ENCODE data around the gene SLC9A9. TPM values are rescaled to one million over a fixed set of nuclear protein-coding genes. Genes with fewer than 3 reads are reported as not detected.

Gene SLC9A9
- total RNA-seq, 2 experiments from 2014 or later: 12.2 TPM

- TF ChIP-seq, protein P1, sequence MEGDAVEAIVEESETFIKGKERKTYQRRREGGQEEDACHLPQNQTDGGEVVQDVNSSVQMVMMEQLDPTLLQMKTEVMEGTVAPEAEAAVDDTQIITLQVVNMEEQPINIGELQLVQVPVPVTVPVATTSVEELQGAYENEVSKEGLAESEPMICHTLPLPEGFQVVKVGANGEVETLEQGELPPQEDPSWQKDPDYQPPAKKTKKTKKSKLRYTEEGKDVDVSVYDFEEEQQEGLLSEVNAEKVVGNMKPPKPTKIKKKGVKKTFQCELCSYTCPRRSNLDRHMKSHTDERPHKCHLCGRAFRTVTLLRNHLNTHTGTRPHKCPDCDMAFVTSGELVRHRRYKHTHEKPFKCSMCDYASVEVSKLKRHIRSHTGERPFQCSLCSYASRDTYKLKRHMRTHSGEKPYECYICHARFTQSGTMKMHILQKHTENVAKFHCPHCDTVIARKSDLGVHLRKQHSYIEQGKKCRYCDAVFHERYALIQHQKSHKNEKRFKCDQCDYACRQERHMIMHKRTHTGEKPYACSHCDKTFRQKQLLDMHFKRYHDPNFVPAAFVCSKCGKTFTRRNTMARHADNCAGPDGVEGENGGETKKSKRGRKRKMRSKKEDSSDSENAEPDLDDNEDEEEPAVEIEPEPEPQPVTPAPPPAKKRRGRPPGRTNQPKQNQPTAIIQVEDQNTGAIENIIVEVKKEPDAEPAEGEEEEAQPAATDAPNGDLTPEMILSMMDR (IDR thresholded peaks at IDR 0.05): no peak
- H3K4me3 Mint-ChIP-seq: no peak overlapping the region
- H3K36me3 ChIP-seq (ENCODE audit: insufficient read depth, low read length): no peaks in the 10 kb centered on the region
- DNase-seq (no peak), ATAC-seq (ENCODE audit: poor library complexity) (no peak)
- no peaks in the 10 kb centered on the region for H3K4me1 Mint-ChIP-seq (ENCODE audit: low read depth)
- no peaks in the 10 kb centered on the region for H3K36me3 Mint-ChIP-seq (ENCODE audit: low read depth)
- no peaks in the 10 kb centered on the region for H3K27me3 Mint-ChIP-seq
- no peaks in the 10 kb centered on the region for H3K4me1 ChIP-seq (ENCODE audit: insufficient read depth, low read length)
- H3K27ac ChIP-seq (ENCODE audit: low read depth in 1 of 2, low read length in 2 of 2): no peak overlapping the region
- ChIA-PET CTCF (no interaction called here), POLR2A (no interaction called here)
- no peak overlapping the region for H3K4me3 ChIP-seq (ENCODE audit: low read length)
- H3K9me3 ChIP-seq (ENCODE audit: control insufficient read depth in 1 of 2, insufficient read depth in 1 of 2, low read length in 2 of 2): no peaks in the 10 kb centered on the region
- H3K27me3 ChIP-seq (ENCODE audit: control insufficient read depth in 1 of 2, insufficient read depth in 2 of 2, low read length in 2 of 2): no peaks in the 10 kb centered on the region
- intact Hi-C loops (cut with DNase I, micrococcal nuclease): no loop called here
- H3K9me3 Mint-ChIP-seq: peaks cover 3% of the 10 kb centered on the region
- H3K27ac Mint-ChIP-seq: no peak overlapping the region
Observed at GRCh38 chr3:143249014-143249413, 599.3 kb downstream of the SLC9A9 start.

- Histone ChIP-seq H3K4me3 (ENCODE audit: low read length) (no peak overlapping the region), H3K36me3 (ENCODE audit: insufficient read depth, low read length) (no peaks in the 10 kb centered on the region), H3K9me3 (ENCODE audit: control insufficient read depth in 1 of 2, insufficient read depth in 1 of 2, low read length in 2 of 2) (no peaks in the 10 kb centered on the region), H3K27ac (ENCODE audit: low read depth in 1 of 2, low read length in 2 of 2) (no peak overlapping the region), H3K4me1 (ENCODE audit: insufficient read depth, low read length) (no peaks in the 10 kb centered on the region), H3K27me3 (ENCODE audit: control insufficient read depth in 1 of 2, insufficient read depth in 2 of 2, low read length in 2 of 2) (no peaks in the 10 kb centered on the region)
- ChIA-PET CTCF (no interaction called here), POLR2A (no interaction called here)
- Mint-ChIP-seq H3K27ac (no peak overlapping the region), H3K9me3 (peaks cover 3% of the 10 kb centered on the region), H3K36me3 (ENCODE audit: low read depth) (no peaks in the 10 kb centered on the region), H3K4me1 (ENCODE audit: low read depth) (no peaks in the 10 kb centered on the region), H3K27me3 (no peaks in the 10 kb centered on the region), H3K4me3 (no peak overlapping the region)
- intact Hi-C loops (cut with DNase I, micrococcal nuclease): no loop called here
- no peak for ATAC-seq (ENCODE audit: poor library complexity)
- DNase-seq: no peak
- TF ChIP-seq, protein P1 (IDR thresholded peaks at IDR 0.05): no peak
Observed at GRCh38 chr3:143247073-143247472, 601.2 kb downstream of the SLC9A9 start.

DNA sequence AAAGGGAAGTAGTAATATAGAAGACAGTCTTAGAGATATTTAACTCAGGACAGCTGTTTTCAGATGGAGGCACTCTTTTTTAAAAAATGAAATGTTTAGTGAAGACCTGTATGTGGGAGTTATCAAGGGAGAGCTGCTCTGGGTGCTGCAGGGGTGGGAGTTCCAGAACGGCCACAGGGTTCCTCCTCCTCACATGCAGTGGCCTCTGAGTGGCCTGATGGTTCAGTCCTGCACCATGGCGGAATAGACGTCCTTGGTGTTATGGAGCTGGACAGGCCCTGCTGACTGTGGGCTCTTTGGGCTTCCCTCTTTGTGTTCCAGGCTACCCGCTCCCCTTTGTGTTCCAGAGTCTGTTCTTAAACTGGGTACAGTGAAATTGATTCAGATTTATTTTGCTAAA is 602.6 kb downstream of the SLC9A9 start:
- no peaks in the 10 kb centered on the region for H3K27me3 Mint-ChIP-seq

More for the DNA sequence above, 602.6 kb downstream of the SLC9A9 start:
- Mint-ChIP-seq H3K27ac (no peak overlapping the region), H3K36me3 (ENCODE audit: low read depth) (no peaks in the 10 kb centered on the region), H3K4me1 (ENCODE audit: low read depth) (peaks cover 4% of the 10 kb centered on the region), H3K4me3 (no peak overlapping the region), H3K9me3 (no peaks in the 10 kb centered on the region)
- TF ChIP-seq, protein P1 (IDR thresholded peaks at IDR 0.05): no peak
- DNase-seq (no peak), ATAC-seq (ENCODE audit: poor library complexity) (no peak)
- H3K27ac ChIP-seq (ENCODE audit: low read depth in 1 of 2, low read length in 2 of 2): no peak overlapping the region
- CTCF ChIA-PET: no interaction called here
- POLR2A ChIA-PET: no interaction called here
- H3K4me3 ChIP-seq (ENCODE audit: low read length): no peak overlapping the region
- intact Hi-C loops (cut with DNase I, micrococcal nuclease): no loop called here
- no peaks in the 10 kb centered on the region for H3K4me1 ChIP-seq (ENCODE audit: insufficient read depth, low read length)
- no peaks in the 10 kb centered on the region for H3K36me3 ChIP-seq (ENCODE audit: insufficient read depth, low read length)
- no peaks in the 10 kb centered on the region for H3K9me3 ChIP-seq (ENCODE audit: control insufficient read depth in 1 of 2, insufficient read depth in 1 of 2, low read length in 2 of 2)
- no peaks in the 10 kb centered on the region for H3K27me3 ChIP-seq (ENCODE audit: control insufficient read depth in 1 of 2, insufficient read depth in 2 of 2, low read length in 2 of 2)

All from CD4-positive, alpha-beta T cell (primary cell).